Measurements from ENCODE around the gene PRRC1.
"Not testable (repeated sequence)": the region's sequence is repeated elsewhere in the genome, so short reads cannot be mapped to it uniquely, and the experiment has no call there.

The PRRC1 gene

DNA sequence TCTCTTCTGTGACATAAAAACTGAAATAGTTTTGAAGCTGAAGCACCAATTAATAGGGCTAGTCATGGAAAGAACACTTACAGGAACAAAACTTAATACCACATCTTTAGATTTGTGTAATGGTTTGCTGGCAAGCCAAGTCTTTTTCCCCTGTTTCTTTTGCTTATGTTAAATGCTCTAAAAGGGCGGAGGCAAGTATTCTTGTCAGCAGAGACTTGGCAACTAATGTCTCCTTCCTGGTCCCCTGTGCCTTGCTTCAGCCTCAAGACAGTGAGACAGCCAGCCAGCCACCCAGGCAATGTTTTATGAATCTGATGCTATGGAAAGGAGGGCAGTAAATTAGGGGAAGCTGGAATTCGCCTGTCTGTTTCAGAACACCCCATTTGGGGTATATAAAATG lies 45.7 kb downstream of the PRRC1 start:
- DNase-seq (ENCODE audit: extremely low read depth, low read depth): no peak

DNA sequence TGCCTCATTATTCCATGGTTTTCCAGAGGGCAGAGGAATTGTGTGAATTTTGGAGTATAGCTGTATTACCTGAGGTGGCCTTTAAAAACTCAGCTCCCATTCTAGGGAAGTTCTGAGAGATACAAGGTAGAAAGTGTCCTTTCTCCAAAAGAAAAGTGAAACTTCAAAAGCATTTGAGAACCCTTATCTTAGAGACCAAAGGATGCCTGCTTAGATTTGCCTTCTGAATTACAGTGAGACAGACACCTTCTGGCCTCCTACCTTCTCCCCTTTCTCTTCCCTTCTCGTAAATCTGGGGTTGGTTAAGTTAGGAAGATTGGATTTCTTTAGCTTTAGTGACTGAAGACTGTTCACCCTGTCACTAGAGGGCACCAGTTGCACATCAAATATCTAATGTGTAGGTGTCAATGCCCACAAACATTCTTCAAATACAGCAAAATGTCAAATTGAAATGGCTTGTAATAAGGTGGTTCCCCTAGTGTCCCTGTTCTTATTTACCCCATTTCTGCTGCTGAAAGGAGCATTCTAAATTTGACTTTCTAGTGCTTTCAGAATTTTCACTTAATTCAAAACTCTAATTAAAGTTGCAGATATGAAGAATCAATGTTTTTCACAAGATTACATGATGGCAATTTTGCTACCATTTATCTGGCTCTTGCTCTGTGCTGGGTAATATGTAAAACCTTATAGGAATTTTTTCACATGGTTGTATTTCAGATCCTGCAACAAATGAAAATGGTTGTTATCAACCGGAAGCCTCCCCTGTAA lies 46.7 kb downstream of the PRRC1 start:
- TF ChIP-seq, protein P1, sequence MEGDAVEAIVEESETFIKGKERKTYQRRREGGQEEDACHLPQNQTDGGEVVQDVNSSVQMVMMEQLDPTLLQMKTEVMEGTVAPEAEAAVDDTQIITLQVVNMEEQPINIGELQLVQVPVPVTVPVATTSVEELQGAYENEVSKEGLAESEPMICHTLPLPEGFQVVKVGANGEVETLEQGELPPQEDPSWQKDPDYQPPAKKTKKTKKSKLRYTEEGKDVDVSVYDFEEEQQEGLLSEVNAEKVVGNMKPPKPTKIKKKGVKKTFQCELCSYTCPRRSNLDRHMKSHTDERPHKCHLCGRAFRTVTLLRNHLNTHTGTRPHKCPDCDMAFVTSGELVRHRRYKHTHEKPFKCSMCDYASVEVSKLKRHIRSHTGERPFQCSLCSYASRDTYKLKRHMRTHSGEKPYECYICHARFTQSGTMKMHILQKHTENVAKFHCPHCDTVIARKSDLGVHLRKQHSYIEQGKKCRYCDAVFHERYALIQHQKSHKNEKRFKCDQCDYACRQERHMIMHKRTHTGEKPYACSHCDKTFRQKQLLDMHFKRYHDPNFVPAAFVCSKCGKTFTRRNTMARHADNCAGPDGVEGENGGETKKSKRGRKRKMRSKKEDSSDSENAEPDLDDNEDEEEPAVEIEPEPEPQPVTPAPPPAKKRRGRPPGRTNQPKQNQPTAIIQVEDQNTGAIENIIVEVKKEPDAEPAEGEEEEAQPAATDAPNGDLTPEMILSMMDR (IDR thresholded peaks at IDR 0.05; ENCODE audit: low read depth, low read length): peak; percentile 74
- DNase-seq (ENCODE audit: extremely low read depth, low read depth): peak; percentile 7

More for the DNA sequence above, 45.7 kb downstream of the PRRC1 start:
- TF ChIP-seq, protein P1 (IDR thresholded peaks at IDR 0.05; ENCODE audit: low read depth, low read length): no peak

DNA sequence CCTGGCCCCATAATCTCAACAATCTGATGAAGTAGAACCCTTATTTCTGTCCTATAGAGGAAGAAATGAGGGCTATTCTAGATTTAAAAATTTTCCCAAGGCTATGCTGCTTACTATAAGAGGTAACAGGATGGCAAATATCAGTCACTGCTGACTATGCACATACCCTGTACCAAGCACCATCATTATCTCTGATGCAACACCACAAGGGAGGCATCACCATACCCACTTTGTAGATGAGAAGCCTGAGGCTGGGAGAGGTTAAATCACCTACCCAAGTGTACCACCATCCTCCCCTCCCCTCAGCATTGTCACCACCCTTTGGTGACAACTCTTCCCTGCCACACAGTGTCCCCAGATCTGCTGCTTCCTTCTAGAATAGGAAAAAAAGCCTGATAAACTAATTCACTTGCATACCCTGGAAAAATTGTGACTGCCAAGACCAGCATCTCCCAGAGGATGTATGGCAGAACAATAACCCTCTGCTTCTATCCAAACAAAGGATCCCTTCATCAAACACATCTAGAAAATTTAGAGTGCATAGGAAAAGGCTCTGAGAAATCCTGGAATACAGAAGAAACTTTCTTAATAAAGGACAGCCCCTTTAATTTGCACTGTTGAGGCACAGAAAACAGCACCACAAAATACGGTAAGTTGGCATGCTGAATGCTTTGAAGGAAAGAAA lies 48.3 kb downstream of the PRRC1 start:
- no peak for DNase-seq (ENCODE audit: extremely low read depth, low read depth)
- TF ChIP-seq, protein P1 (IDR thresholded peaks at IDR 0.05; ENCODE audit: low read depth, low read length): no peak

DNA sequence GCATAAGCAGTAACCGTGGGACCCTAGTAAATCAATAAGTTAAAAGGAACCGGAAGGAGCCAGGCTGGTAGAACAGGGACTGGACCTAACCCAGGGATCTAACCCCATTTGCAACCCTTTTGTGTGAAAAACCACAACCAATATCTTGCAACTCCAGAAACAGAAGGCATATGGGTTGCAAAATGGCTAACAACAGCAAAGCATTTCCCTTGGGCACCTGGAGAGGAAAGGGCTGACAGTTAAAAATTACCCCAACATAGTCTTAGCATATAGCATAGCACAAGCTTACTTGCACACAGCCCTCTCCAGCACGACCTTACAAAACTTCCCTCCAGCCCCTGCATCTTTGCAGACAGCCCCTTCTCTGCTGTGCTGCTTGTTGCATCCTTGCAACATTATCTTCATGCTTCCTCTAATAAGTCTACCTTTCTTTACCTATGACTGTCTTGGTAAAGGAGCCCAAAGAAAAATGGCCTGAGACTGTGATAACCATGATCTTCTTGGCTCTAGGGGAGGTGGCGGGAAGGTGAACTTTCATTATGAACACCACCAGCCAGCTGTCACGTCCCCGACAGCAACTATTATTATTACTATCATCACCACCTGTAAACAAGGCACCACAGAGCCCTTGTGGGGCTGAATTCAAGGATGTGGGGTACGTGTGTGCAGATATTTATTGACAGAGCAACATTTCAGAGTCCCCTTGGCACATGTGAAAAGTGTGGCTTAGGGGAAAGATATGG lies 49.8 kb downstream of the PRRC1 start:
- DNase-seq (ENCODE audit: extremely low read depth, low read depth): no peak

DNA sequence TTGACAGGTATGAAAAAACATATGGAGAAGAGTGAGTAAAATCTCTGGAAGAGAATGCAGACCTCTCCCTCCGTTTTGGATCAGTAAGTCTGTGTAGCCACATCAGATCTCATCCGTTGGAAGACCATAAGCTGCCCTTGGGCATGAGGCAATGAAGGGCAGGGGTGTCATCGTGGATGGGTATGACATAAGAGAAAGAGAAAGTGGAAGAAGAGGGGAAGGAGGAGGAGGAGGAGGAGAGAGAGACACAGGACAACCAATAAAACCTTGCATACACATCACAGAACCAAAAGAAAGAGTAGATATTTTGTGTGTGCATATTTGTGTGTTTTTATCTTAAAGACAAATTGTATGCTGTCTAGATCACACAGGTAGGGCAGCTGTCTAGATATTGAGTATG lies 50.7 kb downstream of the PRRC1 start:
- no peak for DNase-seq (ENCODE audit: extremely low read depth, low read depth)
- TF ChIP-seq, protein P1 (IDR thresholded peaks at IDR 0.05; ENCODE audit: low read depth, low read length): no peak

More for the DNA sequence above, 49.8 kb downstream of the PRRC1 start:
- TF ChIP-seq, protein P1 (IDR thresholded peaks at IDR 0.05; ENCODE audit: low read depth, low read length): no peak

DNA sequence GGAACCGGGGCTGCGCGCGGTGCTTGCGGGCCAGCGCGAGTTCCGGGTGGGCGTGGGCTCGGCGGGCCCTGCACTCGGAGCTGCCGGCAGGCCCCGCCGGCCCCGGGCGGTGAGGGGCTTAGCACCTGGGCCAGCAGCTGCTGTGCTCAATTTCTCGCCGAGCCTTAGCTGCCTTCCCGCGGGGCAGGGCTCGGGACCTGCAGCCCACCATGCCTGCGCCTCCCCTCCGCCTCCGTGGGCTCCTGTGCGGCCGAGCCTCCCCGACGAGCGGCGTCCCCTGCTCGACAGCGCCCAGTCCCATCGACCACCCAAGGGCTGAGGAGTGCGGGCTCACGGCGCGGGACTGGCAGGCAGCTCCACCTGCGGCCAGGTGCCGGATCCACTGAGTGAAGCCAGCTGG lies 52.0 kb downstream of the PRRC1 start:
- DNase-seq (ENCODE audit: extremely low read depth, low read depth): not testable (repeated sequence)

DNA sequence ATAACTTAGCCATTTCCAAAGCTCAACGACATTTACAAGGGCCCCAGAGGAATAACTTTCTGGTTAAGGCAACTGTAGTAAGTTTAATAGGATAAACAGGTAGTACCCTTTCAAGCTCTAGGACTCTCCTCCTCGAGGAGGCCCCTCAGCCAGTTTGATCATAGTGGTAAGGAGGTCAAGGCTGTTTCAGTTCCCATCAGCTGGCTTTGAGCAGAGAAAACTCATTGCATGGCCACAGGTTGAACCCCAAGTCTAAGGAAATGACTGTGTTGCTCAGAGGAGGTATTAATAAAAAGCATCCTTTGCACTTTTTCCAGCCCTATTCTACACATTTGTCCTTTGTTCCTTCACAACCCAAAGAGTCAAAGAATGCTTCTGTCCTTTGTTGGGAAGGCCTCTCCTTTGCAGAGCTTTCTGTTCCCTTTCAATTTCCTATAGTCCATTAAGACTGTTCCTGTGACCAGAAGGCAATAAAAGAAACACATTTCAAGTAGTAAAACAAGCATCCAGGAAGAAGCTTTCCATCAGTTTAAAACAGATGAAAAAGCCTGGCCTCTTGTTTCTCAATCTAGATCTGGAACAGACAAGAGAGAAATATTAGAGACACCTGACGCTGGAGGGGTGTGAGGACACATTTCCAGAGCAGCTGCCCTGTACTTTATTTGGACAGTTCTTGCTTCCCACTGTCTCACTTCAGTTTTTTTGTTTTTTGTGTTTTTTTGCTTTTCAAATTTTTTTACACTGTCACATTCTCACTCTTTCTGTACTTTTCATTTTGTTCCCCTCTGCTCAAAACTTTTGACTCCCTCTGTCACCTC lies 54.1 kb downstream of the PRRC1 start:
- TF ChIP-seq, protein P1 (IDR thresholded peaks at IDR 0.05; ENCODE audit: low read depth, low read length): no peak
- DNase-seq (ENCODE audit: extremely low read depth, low read depth): no peak
